K562 (cell line): Measurements from ENCODE around the gene DGCR8. TPM values are rescaled to one million over a fixed set of nuclear protein-coding genes. Genes with fewer than 3 reads are reported as not detected.

ENCODE experiments used
- CC2D1A ChIP-seq: fragments of 450-650 bp; IDR thresholded peaks from 2 replicates; pipeline ENCODE4 v1.6.1; 2017; ENCODE audit warnings: mild to moderate bottlenecking
- COPS2 ChIP-seq: fragments of 450-650 bp; conservative IDR thresholded peaks from 2 replicates; pipeline ENCODE4 v1.6.1; 2016; ENCODE audit warnings: mild to moderate bottlenecking, moderate library complexity
- ETS2 ChIP-seq: IDR thresholded peaks from 2 replicates; pipeline ENCODE4 v1.6.1; 2016; ENCODE audit warnings: borderline replicate concordance, missing genetic modification characterization, mild to moderate bottlenecking, moderate library complexity, missing compliant biosample characterization; ENCODE audit not compliant: poor library complexity, severe bottlenecking
- GATAD2B ChIP-seq: fragments of 450-650 bp; IDR thresholded peaks from 2 replicates; pipeline ENCODE4 v1.6.1; 2017; ENCODE audit warnings: mild to moderate bottlenecking, borderline replicate concordance
- MAFK ChIP-seq: IDR thresholded peaks from 2 replicates; pipeline ENCODE4 v1.6.1; 2011; ENCODE audit warnings: low read length, improper control_type of control experiment
- NCOA2 ChIP-seq, 2 experiments: fragments of 450-650 bp; IDR thresholded peaks; 2 replicates each; pipeline ENCODE4 v1.6.1; 2018; ENCODE audit warnings: mild to moderate bottlenecking in 2 of 2, moderate library complexity in 1 of 2; ENCODE audit not compliant: partially characterized antibody in 2 of 2
- NELFE ChIP-seq: IDR thresholded peaks from 2 replicates; pipeline ENCODE4 v1.6.1; 2011; ENCODE audit warnings: mild to moderate bottlenecking; ENCODE audit not compliant: insufficient read depth, insufficient read length
- NFYB ChIP-seq: IDR thresholded peaks from 2 replicates; pipeline ENCODE4 v1.6.1; 2011; ENCODE audit warnings: mild to moderate bottlenecking, moderate library complexity; ENCODE audit not compliant: insufficient read length; ENCODE audit errors: extremely low read depth
- NR3C1 ChIP-seq: sonication (generic); formaldehyde crosslinking; IDR thresholded peaks from 2 replicates; pipeline ENCODE4 v1.8.1; 2022; ENCODE audit warnings: missing genetic modification reagents
- RFX1 ChIP-seq: fragments of 450-650 bp; IDR thresholded peaks from 2 replicates; pipeline ENCODE4 v1.6.1; 2016; ENCODE audit warnings: mild to moderate bottlenecking, moderate library complexity
- SRSF9 ChIP-seq: fragments of 200-400 bp; formaldehyde crosslinking; IDR thresholded peaks from 2 replicates; pipeline ENCODE4 v1.6.1; 2017; ENCODE audit warnings: low read depth, low read length, borderline replicate concordance
- TEAD4 ChIP-seq, 2 experiments: sonication (generic) in 1 of 2; formaldehyde crosslinking in 1 of 2; IDR thresholded peaks; 2 replicates each; pipeline versions ENCODE4 v1.6.1 to v1.8.0; 2012 to 2022; ENCODE audit warnings: borderline replicate concordance in 1 of 2, inconsistent platforms in 1 of 2, low read length in 1 of 2, mild to moderate bottlenecking in 1 of 2, missing genetic modification reagents in 1 of 2
- XRCC4 ChIP-seq: IDR thresholded peaks from one replicate; pipeline ENCODE4 v1.6.1; 2011; ENCODE audit not compliant: insufficient read depth, insufficient read length; ENCODE audit errors: extremely low read depth
- ZBTB34 ChIP-seq: fragments of 250-450 bp; sonication (Bioruptor Pico); IDR thresholded peaks from 2 replicates; pipeline ENCODE4 v1.8.0; 2021; ENCODE audit warnings: mild to moderate bottlenecking, moderate library complexity
- ZFX ChIP-seq: sonication (generic); formaldehyde crosslinking; IDR thresholded peaks from 2 replicates; pipeline ENCODE4 v1.8.0; 2022; ENCODE audit warnings: mild to moderate bottlenecking, missing genetic modification reagents, moderate library complexity
- ZNF12 ChIP-seq: sonication (generic); formaldehyde crosslinking; IDR thresholded peaks from 2 replicates; pipeline ENCODE4 v1.4.0; 2020; ENCODE audit warnings: mild to moderate bottlenecking, missing genetic modification reagents
- ZNF3 ChIP-seq: fragments of 250-450 bp; sonication (Bioruptor Pico); IDR thresholded peaks from 2 replicates; pipeline ENCODE4 v1.5.0; 2021; ENCODE audit warnings: mild to moderate bottlenecking, moderate library complexity
- polyA plus RNA-seq, 8 experiments: library from polyadenylated mRNA; depleted of rRNA in 4 of 8; stranded (reverse) in 5 of 8; unstranded in 3 of 8; fragments of >200 nt; fragmentation: Nextera tagmentation in 2 of 8; fragmentation: Illumina TruSeq in 1 of 8; extraction: Ambion mirVana in 2 of 8; extraction: Trizol in 1 of 8; gene quantifications; 2 replicates each; pipeline versions ENCODE4 v1.2.1 to v1.2.3, GENCODE V29; 2011 to 2014; ENCODE audit warnings: inconsistent platforms in 1 of 8, missing spikeins in 1 of 8
- total RNA-seq, 7 experiments: library from RNA; depleted of rRNA in 6 of 7; stranded (reverse); fragments of >200 nt in 6 of 7; fragmentation: Illumina TruSeq in 2 of 7; extraction: Trizol in 2 of 7; gene quantifications; 2 replicates each; pipeline versions ENCODE4 v1.2.1 to v1.2.3, GENCODE V29; 2011 to 2021; ENCODE audit warnings: low replicate concordance in 1 of 7
- TF ChIP-seq, protein P1 (sequence below), 3 experiments: IDR thresholded peaks in 2 of 3; conservative IDR thresholded peaks in 1 of 3; 2 replicates each; pipeline ENCODE4 v1.5.1; 2011 to 2012; ENCODE audit warnings: low read length in 3 of 3, mild to moderate bottlenecking in 3 of 3, control low read depth in 2 of 3, improper control_type of control experiment in 1 of 3, inconsistent platforms in 1 of 3, low read depth in 1 of 3, mixed read lengths in 1 of 3, moderate library complexity in 1 of 3; ENCODE audit not compliant: insufficient read depth in 2 of 3
- TF ChIP-seq, protein P2 (sequence below): fragments of 450-650 bp; IDR thresholded peaks from 2 replicates; pipeline ENCODE4 v1.6.1; 2016
- TF ChIP-seq, protein P3 (sequence below): fragments of 450-650 bp; conservative IDR thresholded peaks from 2 replicates; pipeline ENCODE4 v1.6.1; 2016; ENCODE audit warnings: missing genetic modification characterization, low read depth, mild to moderate bottlenecking, missing compliant biosample characterization, moderate library complexity
- TF ChIP-seq, protein P4 (sequence below): fragments of 250-450 bp; sonication (Bioruptor Pico); IDR thresholded peaks from 2 replicates; pipeline ENCODE4 v1.4.0; 2020

Gene DGCR8
- total and polyA plus RNA-seq, 9 of the 15 experiments (the other 6 are each of a cell fraction or from before 2014, with no cell fraction given): 5.9 to 144 (median 80.1) TPM

DNA sequence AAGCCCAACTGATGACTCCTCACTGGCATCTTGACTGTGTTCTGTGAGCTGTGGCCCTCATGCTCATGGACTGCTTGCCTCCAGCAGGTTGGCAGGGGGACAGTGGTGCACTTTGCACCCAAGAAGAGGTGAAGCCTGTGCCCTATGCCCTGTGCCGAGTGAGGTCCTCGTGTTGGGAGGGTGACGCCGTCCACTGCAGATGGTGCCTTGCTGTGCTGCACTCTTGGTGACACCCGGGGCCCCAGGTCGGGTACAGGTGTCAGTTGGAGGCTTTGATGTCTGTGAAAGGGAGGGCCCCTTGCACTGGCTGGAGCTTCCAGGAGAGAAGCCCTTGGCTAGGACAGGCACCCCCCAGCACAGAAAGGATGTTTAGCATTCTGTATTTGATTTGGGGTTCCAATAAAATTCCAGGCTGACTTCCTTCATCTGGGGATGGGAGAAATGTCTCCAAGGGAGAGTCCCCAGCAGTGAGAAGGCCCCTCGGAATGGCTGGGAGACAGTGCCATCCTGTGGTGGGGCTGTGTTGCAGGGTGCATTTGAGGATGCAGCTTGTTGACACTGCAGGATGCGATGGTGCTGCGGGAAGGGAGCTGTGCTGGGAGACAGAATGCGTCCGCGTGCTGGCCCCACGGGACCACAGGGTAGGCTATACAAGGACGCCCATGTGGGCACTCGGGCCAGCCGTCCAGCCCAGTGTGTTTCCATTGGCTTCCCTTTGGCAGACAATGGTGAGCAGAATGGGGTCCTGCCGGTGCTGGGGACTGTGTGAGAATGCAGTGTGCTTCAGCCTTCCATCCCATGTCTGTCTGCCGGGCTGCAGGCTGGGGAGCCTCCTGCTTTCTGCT is 49.1 kb downstream of the DGCR8 start (continued):
- TF ChIP-seq XRCC4 (no peak), ZNF3 (CRISPR knock-in tag) (no peak), ZFX (no peak), TEAD4 (IDR thresholded peaks at IDR 0.05; ENCODE audit: low read length) (peak; percentile 40; the same call in 1 of the 2 replicates), TEAD4 (CRISPR knock-in tag; IDR thresholded peaks at IDR 0.05; ENCODE audit: borderline replicate concordance) (no peak), NFYB (no peak), SRSF9 (no peak), NR3C1 (no peak), ZBTB34 (CRISPR knock-in tag) (peak; percentile 17; the same call in 1 of the 2 replicates), NELFE (no peak), CC2D1A (peak; percentile 91), RFX1 (no peak), GATAD2B (no peak), ZNF12 (no peak), COPS2 (no peak), NCOA2 (IDR thresholded peaks at IDR 0.05; ENCODE audit: partially characterized antibody in 2 of 2) (no peak), ETS2 (tag) (no peak), MAFK (peak; percentile 59)
- TF ChIP-seq, protein P1, sequence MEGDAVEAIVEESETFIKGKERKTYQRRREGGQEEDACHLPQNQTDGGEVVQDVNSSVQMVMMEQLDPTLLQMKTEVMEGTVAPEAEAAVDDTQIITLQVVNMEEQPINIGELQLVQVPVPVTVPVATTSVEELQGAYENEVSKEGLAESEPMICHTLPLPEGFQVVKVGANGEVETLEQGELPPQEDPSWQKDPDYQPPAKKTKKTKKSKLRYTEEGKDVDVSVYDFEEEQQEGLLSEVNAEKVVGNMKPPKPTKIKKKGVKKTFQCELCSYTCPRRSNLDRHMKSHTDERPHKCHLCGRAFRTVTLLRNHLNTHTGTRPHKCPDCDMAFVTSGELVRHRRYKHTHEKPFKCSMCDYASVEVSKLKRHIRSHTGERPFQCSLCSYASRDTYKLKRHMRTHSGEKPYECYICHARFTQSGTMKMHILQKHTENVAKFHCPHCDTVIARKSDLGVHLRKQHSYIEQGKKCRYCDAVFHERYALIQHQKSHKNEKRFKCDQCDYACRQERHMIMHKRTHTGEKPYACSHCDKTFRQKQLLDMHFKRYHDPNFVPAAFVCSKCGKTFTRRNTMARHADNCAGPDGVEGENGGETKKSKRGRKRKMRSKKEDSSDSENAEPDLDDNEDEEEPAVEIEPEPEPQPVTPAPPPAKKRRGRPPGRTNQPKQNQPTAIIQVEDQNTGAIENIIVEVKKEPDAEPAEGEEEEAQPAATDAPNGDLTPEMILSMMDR (IDR thresholded peaks at IDR 0.05 in 2 of 3, conservative IDR thresholded peaks at IDR 0.05 in 1 of 3; ENCODE audit: insufficient read depth in 2 of 3, low read depth in 1 of 3, low read length in 3 of 3): peak; percentile 97 to 100 (median 99)
- TF ChIP-seq, protein P2, sequence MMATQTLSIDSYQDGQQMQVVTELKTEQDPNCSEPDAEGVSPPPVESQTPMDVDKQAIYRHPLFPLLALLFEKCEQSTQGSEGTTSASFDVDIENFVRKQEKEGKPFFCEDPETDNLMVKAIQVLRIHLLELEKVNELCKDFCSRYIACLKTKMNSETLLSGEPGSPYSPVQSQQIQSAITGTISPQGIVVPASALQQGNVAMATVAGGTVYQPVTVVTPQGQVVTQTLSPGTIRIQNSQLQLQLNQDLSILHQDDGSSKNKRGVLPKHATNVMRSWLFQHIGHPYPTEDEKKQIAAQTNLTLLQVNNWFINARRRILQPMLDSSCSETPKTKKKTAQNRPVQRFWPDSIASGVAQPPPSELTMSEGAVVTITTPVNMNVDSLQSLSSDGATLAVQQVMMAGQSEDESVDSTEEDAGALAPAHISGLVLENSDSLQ: no peak
- TF ChIP-seq, protein P3, sequence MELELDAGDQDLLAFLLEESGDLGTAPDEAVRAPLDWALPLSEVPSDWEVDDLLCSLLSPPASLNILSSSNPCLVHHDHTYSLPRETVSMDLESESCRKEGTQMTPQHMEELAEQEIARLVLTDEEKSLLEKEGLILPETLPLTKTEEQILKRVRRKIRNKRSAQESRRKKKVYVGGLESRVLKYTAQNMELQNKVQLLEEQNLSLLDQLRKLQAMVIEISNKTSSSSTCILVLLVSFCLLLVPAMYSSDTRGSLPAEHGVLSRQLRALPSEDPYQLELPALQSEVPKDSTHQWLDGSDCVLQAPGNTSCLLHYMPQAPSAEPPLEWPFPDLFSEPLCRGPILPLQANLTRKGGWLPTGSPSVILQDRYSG (tag): no peak
- TF ChIP-seq, protein P4, sequence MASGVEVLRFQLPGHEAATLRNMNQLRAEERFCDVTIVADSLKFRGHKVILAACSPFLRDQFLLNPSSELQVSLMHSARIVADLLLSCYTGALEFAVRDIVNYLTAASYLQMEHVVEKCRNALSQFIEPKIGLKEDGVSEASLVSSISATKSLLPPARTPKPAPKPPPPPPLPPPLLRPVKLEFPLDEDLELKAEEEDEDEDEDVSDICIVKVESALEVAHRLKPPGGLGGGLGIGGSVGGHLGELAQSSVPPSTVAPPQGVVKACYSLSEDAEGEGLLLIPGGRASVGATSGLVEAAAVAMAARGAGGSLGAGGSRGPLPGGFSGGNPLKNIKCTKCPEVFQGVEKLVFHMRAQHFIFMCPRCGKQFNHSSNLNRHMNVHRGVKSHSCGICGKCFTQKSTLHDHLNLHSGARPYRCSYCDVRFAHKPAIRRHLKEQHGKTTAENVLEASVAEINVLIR (CRISPR knock-in tag): no peak
